ENCODE data around the gene GRIN1. TPM values are rescaled to one million over a fixed set of nuclear protein-coding genes. Genes with fewer than 3 reads are reported as not detected.
A peak's percentile ranks its signal among the peaks of the same experiment; 100 is the strongest.

The GRIN1 gene
- polyA plus RNA-seq, 3 donors from 2014 or later, result not detected

GRCh38 chr9:137192448-137192780 is 53.5 kb downstream of the GRIN1 start:
- no peak overlapping the region for H3K4me3 Mint-ChIP-seq
- no peaks in the 10 kb centered on the region for H3K36me3 Mint-ChIP-seq
- peaks cover 2 to 10% (median 10%) of the 10 kb centered on the region in 3 donors for H3K27me3 Mint-ChIP-seq (ENCODE audit: low read depth in 3 of 3)
- no peaks in the 10 kb centered on the region for H3K9me3 Mint-ChIP-seq
- DNase-seq, result no peak
- H3K4me1 Mint-ChIP-seq, result peaks cover 17 to 20% of the 10 kb centered on the region in 2 donors
- no peak overlapping the region for H3K27ac Mint-ChIP-seq

GRCh38 chr9:137192859-137193258 is 53.9 kb downstream of the GRIN1 start:
- no peak overlapping the region for H3K27ac Mint-ChIP-seq
- H3K4me3 Mint-ChIP-seq, result no peak overlapping the region
- H3K9me3 Mint-ChIP-seq, result no peaks in the 10 kb centered on the region
- no peaks in the 10 kb centered on the region for H3K36me3 Mint-ChIP-seq
- peaks cover 12 to 16% of the 10 kb centered on the region in 2 donors for H3K4me1 Mint-ChIP-seq
- peaks cover 2 to 8% (median 7%) of the 10 kb centered on the region in 3 donors for H3K27me3 Mint-ChIP-seq (ENCODE audit: low read depth in 3 of 3)
- DNase-seq, result no peak

DNA sequence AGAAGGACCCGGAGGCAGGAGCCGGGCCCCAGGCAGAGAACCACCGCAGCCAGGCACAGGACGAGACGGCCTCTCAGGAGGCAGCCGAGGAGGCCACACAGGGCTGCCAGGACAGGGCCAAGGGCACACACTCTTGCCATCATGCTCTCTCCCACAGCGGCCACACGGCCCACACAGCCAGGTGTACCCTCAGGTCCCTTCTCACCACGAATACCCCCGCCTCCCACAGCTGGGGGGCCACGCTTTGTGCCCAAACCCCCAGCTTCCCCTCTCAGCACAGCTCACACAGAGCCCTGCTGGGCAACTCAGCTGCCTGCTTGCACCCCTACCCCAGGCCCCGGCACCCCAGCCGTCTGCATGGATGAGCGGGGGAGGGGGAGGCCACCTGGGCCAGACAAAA is 54.8 kb downstream of the GRIN1 start:
- peaks cover 11 to 14% of the 10 kb centered on the region in 2 donors for H3K4me1 Mint-ChIP-seq
- H3K4me3 Mint-ChIP-seq, result no peak overlapping the region
- no peaks in the 10 kb centered on the region for H3K36me3 Mint-ChIP-seq
- H3K27ac Mint-ChIP-seq, result no peak overlapping the region
- H3K9me3 Mint-ChIP-seq, result no peaks in the 10 kb centered on the region
- no peak for DNase-seq
- peaks cover 0 to 2% (median 1%) of the 10 kb centered on the region in 3 donors for H3K27me3 Mint-ChIP-seq (ENCODE audit: low read depth in 3 of 3)

- DNase-seq, result no peak
- Mint-ChIP-seq H3K27me3 (ENCODE audit: low read depth in 3 of 3) (peaks cover 0 to 2% (median 1%) of the 10 kb centered on the region in 3 donors), H3K4me3 (no peak overlapping the region), H3K27ac (no peak overlapping the region), H3K9me3 (no peaks in the 10 kb centered on the region), H3K4me1 (peaks cover 5 to 9% of the 10 kb centered on the region in 2 donors), H3K36me3 (no peaks in the 10 kb centered on the region)
Observed at GRCh38 chr9:137194388-137194787, 55.4 kb downstream of the GRIN1 start.

DNA sequence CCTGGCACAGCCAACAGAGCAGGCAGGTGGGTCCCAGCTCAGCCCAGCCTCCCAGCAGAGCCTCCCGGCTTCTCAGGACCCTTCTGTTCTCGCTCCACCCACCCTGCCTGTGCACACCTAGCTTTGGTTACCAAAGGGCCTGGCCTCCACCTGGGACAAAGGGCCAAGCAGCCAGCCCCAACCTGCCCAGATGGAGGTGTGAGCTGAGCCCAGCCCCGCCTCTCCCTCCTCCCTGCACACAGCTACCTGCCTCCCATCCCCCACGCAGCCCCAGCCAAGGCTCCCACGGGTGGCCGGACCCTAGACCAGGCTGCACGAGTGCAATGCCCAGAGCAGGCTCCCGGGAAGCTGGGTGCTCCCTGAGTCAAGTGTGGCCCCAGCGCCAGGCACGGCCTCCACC is 56.0 kb downstream of the GRIN1 start:
- H3K27me3 Mint-ChIP-seq (ENCODE audit: low read depth in 3 of 3), result peaks cover 0 to 2% (median 1%) of the 10 kb centered on the region in 3 donors
- DNase-seq, result no peak
- no peak overlapping the region for H3K4me3 Mint-ChIP-seq
- no peak overlapping the region for H3K27ac Mint-ChIP-seq
- H3K4me1 Mint-ChIP-seq, result peaks cover 0 to 7% of the 10 kb centered on the region in 2 donors
- no peaks in the 10 kb centered on the region for H3K36me3 Mint-ChIP-seq
- no peaks in the 10 kb centered on the region for H3K9me3 Mint-ChIP-seq

- Mint-ChIP-seq H3K36me3 (no peaks in the 10 kb centered on the region), H3K4me3 (no peak overlapping the region)
Observed at GRCh38 chr9:137195525-137196220, 56.7 kb downstream of the GRIN1 start.

GRCh38 chr9:137198051-137198901 is 59.3 kb downstream of the GRIN1 start:
- no peak for DNase-seq
- Mint-ChIP-seq H3K36me3 (no peaks in the 10 kb centered on the region), H3K9me3 (no peaks in the 10 kb centered on the region), H3K27ac (no peak overlapping the region), H3K4me1 (peaks cover 7 to 12% of the 10 kb centered on the region in 2 donors), H3K4me3 (peak overlapping the region in 3 of 5 donors; percentile 24 to 46 (median 24)), H3K27me3 (ENCODE audit: low read depth in 3 of 3) (peaks cover 0 to 4% (median 0%) of the 10 kb centered on the region in 3 donors)

More at GRCh38 chr9:137195525-137196220, 56.7 kb downstream of the GRIN1 start:
- no peaks in the 10 kb centered on the region for H3K9me3 Mint-ChIP-seq
- no peak for DNase-seq
- H3K27ac Mint-ChIP-seq, result no peak overlapping the region
- peaks cover 0 to 2% (median 2%) of the 10 kb centered on the region in 3 donors for H3K27me3 Mint-ChIP-seq (ENCODE audit: low read depth in 3 of 3)
- peaks cover 0 to 7% of the 10 kb centered on the region in 2 donors for H3K4me1 Mint-ChIP-seq

DNA sequence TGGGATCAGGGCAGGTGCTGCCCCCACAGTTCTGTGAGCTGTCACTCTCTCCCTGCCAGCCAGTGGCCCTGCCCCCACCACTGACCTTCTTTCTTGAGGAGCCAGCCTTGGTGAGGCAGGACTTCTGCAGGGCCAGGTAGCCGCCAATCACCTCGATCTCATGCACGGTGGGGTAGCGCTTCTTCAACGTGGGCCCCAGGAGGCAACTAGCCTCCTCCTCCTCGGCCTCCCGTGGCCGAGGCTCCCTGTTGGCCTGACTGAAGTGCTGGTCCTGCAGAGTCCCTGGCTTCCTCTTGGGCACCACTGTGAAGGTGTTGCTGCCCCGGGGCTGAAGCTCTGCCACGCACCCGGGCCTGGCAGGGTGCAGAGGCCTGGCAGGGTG is 59.9 kb downstream of the GRIN1 start:
- peaks cover 10 to 12% of the 10 kb centered on the region in 2 donors for H3K4me1 Mint-ChIP-seq
- H3K9me3 Mint-ChIP-seq, result no peaks in the 10 kb centered on the region
- DNase-seq, result no peak
- H3K36me3 Mint-ChIP-seq, result no peaks in the 10 kb centered on the region
- H3K27me3 Mint-ChIP-seq (ENCODE audit: low read depth in 3 of 3), result peaks cover 0 to 4% (median 0%) of the 10 kb centered on the region in 3 donors
- peak overlapping the region in 1 of 5 donors; percentile 24 for H3K4me3 Mint-ChIP-seq
- H3K27ac Mint-ChIP-seq, result no peak overlapping the region

DNA sequence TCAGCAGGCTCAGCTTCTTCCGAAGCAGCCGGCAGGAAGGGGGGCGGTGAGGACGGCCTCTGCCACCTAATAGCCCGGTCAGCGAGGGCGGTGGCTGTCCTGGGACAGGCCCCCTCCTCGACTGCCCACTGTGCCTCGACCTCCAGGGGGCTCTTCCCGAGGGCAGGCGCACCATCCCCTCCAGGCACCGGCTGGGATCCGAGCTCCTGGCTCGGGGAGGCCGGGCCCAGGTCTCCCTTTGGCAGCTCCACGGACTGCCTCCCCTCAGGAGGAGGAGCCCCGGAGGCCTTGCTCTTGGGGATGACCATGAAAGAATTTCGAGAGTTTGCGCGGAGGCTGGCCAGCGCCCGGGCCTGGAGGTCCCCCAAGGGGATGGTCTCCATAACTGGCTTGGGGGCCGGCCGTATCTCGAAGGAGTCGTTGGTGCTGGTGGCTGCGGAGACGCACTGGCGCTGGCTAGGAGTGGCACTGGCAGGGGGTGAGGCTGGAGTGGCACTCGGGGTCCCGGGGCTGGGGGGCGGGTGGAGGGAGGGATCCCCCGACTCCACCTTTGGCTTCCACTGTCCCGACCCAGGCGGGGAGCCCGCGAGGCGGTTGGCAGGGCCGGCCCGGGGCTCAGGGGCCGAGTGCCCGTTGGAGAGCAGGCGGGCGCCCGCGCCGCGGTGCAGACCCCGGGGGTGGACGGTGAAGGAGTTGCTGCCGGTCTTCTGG is 60.6 kb downstream of the GRIN1 start:
- H3K27ac Mint-ChIP-seq, result peak overlapping the region in 1 of 6 donors; percentile 48
- DNase-seq, result no peak
- H3K27me3 Mint-ChIP-seq (ENCODE audit: low read depth in 3 of 3), result peaks cover 0 to 4% (median 0%) of the 10 kb centered on the region in 3 donors
- no peaks in the 10 kb centered on the region for H3K36me3 Mint-ChIP-seq
- no peaks in the 10 kb centered on the region for H3K9me3 Mint-ChIP-seq
- H3K4me3 Mint-ChIP-seq, result peak overlapping the region; percentile 61 to 81 (median 66)
- peaks cover 15 to 18% of the 10 kb centered on the region in 2 donors for H3K4me1 Mint-ChIP-seq

- H3K4me3 Mint-ChIP-seq, result peak within 1 kb of the TSS; percentile 83 to 87 (median 86)
- H3K4me1 Mint-ChIP-seq, result peaks cover 21 to 24% of the 10 kb centered on the region in 2 donors
- peaks cover 0 to 4% (median 0%) of the 10 kb centered on the region in 3 donors for H3K27me3 Mint-ChIP-seq (ENCODE audit: low read depth in 3 of 3)
- peak; percentile 99 for DNase-seq
- peak within 1 kb of the TSS; percentile 74 to 91 (median 80) for H3K27ac Mint-ChIP-seq
- H3K36me3 Mint-ChIP-seq, result no peaks in the 10 kb centered on the region
- H3K9me3 Mint-ChIP-seq, result no peaks in the 10 kb centered on the region
Observed at GRCh38 chr9:137200311-137201204, 61.6 kb downstream of the GRIN1 start, which contains the start of gene TPRN. TSS of gene TPRN (minus strand) at chr9:137200741. CDS start at chr9:137200711, 30 bp downstream.

GRCh38 chr9:137201205-137201868 is 62.4 kb downstream of the GRIN1 start:
- Mint-ChIP-seq H3K9me3 (no peaks in the 10 kb centered on the region), H3K36me3 (no peaks in the 10 kb centered on the region), H3K27me3 (ENCODE audit: low read depth in 3 of 3) (peaks cover 0 to 4% (median 0%) of the 10 kb centered on the region in 3 donors), H3K4me3 (peak overlapping the region; percentile 83 to 87 (median 86)), H3K4me1 (peaks cover 28 to 31% of the 10 kb centered on the region in 2 donors), H3K27ac (peak overlapping the region; percentile 74 to 91 (median 80))
- DNase-seq, result no peak

DNA sequence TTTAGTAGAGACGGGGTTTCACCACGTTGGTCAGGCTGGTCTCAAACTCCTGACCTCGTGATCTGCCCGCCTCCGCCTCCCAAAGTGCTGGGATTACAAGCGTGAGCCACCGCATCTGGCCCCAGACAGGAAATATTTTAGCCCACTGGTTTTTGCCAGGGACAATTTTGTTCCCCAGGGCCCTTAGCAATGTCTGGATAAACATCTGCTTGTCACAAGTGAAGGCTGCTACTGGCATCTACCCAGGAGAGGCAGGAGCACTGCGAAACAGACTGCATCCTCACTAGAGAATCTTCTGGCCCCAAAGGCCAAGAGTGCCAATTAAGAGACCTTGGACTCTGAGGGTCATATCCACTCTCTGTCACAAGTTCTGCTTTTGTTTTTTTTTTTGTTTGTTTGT is 64.0 kb downstream of the GRIN1 start:
- Mint-ChIP-seq H3K27ac (no peak overlapping the region), H3K27me3 (ENCODE audit: low read depth in 3 of 3) (peaks cover 0 to 4% (median 2%) of the 10 kb centered on the region in 3 donors), H3K4me1 (peaks cover 42 to 46% of the 10 kb centered on the region in 2 donors), H3K9me3 (no peaks in the 10 kb centered on the region), H3K36me3 (no peaks in the 10 kb centered on the region), H3K4me3 (peak overlapping the region in 1 of 5 donors; percentile 7)
- no peak for DNase-seq

Measured in immature natural killer cell (primary cell).